ACHN (cell line): ENCODE results near the gene ARMC7.
A peak's percentile ranks its signal among the peaks of the same experiment; 100 is the strongest.
"Not testable (repeated sequence)": the region's sequence is repeated elsewhere in the genome, so short reads cannot be mapped to it uniquely, and the experiment has no call there.

ENCODE experiments used
- DNase-seq: peaks from one replicate; pipeline ENCODE4 v3.0.0-alpha.2; 2015
- in situ Hi-C: cut with HindIII; loops from 2 replicates; pipeline ENCODE4 v1.10.0; 2017; ENCODE audit warnings: low sequenced_read_pairs, low pct_ligation_motif_present, low pct_unique_long_range_greater_than_20kb

Gene ARMC7

DNA sequence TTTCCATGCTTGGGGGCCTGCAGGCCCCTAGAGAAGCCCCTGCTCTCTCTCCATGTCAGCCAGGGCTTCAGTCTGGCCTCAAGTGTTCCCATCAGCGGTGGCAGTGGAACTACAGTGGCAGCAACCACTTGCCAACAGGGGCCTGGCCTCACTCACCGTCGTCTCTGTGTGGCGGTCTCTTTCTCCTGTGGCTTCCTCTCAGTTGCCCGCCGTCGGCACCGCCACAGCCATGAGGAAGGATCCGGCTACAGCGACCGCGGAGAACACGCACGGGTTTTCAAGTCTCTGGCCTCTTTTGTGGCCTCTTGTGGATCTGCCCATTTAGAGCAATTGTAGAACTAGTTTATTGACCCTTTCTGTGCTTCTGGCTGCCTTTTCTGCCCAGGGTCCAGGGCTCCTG is 8.5 kb downstream of the ARMC7 start:
- in situ Hi-C loops: no loop called here
- DNase-seq: no peak

DNA sequence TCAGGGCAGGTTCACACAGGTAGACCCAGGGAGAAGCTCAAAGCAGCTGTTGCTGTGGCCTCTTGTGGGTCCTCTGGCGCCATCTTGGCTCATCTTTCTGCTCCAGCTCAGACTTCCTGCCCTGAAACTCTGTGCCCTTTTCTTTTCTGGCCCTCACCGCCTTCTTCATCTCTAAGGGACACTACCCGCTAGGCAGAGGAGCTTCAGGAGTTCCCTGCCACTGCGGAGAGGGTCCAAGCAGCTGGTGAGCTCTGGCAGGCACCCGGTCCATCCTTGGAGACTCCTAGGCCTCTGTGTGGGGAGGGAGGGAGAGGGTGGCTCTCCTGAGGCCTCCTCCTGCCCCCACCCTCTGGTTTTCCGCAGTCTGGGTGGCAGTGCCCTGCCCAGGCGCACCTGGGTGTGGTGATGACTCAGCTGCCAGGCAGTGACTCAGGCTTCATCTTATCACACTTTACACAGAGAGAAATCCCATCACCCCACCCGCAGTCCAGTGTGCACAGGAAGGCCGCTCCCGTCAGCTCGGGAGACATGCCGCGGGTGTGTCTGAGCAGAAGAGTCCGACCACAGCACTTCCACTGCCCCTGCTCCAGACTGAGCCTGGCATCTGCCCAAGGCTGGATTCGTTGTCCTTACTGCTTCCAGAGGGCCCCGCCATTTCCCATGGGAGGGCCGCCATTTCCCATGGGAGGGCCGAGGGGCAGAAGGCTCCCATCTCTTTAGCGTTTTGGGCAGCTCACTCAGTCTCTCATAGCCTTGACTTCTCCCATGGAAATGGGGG is 14.5 kb downstream of the ARMC7 start:
- in situ Hi-C loops: loop anchor here (10.0 kb wide), 1 partner anchor 69 kb away; no protein-coding TSS in a partner anchor
- peak; percentile 99 for DNase-seq

DNA sequence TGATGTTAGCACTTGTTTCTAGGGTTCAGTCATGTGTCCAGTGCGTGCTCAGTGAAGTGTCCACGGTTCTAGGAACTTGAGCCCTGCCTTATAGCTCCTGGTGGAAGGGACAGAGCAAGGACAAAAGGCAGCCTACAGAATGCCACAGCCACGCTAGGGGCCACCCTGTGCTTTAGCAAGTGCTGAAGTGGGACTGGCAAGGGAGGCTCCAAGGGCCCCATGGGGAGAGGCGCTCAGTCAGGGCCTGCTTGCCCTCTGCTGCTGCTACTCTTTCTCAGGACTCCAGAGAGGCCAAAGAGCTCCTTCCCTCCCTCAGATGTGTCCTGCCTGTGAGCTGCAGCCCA is 15.0 kb downstream of the ARMC7 start:
- DNase-seq: peak; percentile 19
- in situ Hi-C loops: loop anchor here (10.0 kb wide), 1 partner anchor 70 kb away; no protein-coding TSS in a partner anchor

DNA sequence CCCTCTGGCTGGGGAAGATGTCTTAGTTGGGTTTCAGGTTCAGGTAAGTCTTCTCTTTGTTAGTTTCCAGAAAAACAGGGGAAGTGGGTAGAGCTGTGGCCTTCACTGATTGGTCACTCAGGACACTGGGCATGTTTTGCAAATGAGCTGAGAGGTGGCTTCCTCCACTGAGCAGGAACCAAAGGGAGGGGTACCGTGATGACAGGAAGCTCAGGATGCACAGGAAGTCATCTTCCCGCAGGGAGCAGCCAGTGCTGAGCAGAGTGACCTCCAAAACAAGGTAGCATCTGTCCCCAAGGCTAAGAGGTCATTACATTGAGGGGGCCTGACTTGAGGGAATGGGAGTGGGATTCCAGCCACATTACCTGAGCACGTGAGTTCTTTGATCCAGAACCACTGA is 16.2 kb downstream of the ARMC7 start:
- no peak for DNase-seq
- in situ Hi-C loops: loop anchor here (10.0 kb wide), 1 partner anchor 71 kb away; no protein-coding TSS in a partner anchor

DNA sequence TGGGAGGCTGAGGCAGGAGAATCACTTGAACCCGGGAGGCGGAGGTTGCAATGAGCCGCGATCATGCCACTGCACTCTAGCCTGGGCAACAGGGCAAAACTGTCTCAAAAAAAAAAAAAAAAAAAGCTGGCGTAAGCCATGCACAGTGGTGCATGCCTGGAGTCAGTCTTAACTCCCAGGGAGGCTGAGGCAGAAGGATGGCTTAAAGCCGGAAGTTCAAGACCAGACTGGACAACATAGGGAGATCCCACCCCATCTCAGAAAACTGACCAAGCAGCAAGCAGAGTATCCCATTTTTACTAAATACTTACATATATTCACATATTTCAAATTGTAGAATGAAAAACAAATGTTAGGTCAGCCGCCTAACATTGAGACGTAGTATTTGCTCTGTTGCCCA is 17.2 kb downstream of the ARMC7 start:
- in situ Hi-C loops: loop anchor here (10.0 kb wide), 1 partner anchor 72 kb away; no protein-coding TSS in a partner anchor
- DNase-seq: no peak

DNA sequence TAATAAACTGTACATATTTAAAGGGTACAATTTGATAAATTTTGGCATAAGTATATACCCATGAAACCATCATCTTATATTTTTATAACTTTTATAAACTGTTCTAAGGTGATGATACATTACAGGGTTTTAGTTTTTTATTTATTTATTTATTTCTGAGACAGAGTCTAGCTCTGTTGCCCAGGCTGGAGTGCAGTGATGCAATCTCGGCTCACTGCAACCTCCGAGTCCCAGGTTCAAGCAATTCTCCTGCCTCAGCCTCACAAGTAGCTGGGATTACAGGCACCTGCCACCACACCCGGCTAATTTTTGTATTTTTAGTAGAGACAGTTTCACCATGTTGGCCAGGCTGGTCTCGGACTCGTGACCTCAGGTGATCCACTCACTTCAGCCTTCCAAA is 18.2 kb downstream of the ARMC7 start:
- in situ Hi-C loops: loop anchor here (10.0 kb wide), 1 partner anchor 73 kb away; no protein-coding TSS in a partner anchor
- not testable (repeated sequence) for DNase-seq

DNA sequence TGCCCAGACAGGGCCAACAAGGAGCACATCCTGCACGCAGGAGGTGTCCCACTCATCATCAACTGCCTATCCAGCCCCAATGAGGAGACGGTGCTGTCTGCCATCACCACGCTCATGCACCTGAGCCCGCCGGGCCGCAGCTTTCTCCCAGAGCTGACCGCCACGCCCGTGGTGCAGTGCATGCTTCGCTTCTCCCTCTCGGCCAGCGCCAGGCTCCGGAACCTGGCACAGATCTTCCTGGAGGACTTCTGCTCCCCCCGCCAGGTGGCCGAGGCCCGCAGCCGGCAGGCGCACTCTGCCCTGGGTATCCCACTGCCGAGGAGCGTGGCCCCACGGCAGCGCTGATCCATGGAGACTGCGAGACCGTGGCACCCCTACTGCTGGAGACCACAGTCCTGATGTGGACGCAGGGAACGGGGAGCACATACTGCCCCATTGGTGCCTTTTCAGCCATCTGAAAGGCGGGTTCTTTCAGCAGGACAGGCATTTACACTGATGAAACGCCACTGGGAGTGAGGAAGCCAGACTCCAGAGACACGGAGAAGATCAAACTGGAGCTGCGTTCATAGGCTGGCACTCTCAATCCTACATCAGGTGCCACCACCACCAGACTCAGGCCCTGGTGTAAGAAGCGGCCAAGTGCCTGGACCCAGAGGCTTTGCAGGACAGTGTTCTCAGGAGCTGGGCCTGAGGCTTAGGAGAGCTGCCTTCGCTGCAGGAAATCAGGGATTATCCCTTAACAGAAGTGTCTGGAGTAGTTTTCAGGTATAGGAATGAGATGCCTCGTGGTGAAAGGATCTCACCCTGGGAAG is 19.1 kb downstream of the ARMC7 start:
- in situ Hi-C loops: loop anchor here (10.0 kb wide), 1 partner anchor 74 kb away; no protein-coding TSS in a partner anchor
- DNase-seq: no peak

DNA sequence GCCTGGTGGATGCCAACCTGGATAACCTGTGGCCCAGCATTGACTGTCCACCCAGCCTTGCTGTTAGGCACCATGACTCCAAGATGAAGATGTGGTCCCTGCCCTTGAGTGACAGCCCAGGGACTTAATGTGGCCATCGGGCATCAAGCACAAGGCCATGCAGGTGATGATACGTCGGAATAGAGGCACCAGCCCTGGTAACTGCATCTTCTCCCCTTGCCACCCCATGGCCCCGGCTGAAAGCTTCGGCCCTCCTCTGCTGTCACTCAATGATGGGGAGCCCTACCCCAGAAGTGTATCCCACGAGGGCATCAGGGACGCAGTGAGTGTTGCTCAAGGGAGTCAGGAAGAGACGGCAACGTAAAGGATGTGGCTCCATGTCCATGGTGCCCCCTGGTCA is 19.8 kb downstream of the ARMC7 start:
- DNase-seq: no peak
- in situ Hi-C loops: loop anchor here (10.0 kb wide), 1 partner anchor 75 kb away; no protein-coding TSS in a partner anchor

DNA sequence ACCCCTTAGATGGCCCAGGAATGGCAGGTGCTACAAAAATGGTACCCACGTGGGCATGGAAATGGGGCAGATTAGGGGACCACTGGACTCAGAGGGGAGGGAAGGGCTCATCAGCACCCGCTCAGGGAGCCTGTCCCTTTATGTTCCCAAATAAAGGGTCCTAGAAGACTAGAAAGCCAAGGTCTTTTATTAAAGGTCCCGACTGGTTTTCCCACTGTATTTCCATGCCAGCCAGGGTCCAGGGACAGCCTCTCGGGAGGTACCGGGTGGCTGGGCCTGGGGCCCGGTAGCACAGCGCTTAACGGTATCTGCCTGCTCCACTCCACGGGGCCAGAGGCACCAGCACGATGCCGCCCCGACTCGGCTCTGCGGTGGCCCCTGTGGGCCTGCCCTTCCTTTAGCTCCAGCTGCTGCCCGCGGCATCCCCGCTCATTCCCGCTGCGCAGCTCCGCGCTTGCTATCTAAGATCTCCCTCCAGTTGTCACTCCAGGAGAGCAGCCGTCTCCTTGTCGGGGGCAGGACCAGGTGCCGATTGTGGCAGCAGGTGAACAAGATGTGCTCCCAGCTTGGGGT is 20.4 kb downstream of the ARMC7 start:
- in situ Hi-C loops: no loop called here
- no peak for DNase-seq

DNA sequence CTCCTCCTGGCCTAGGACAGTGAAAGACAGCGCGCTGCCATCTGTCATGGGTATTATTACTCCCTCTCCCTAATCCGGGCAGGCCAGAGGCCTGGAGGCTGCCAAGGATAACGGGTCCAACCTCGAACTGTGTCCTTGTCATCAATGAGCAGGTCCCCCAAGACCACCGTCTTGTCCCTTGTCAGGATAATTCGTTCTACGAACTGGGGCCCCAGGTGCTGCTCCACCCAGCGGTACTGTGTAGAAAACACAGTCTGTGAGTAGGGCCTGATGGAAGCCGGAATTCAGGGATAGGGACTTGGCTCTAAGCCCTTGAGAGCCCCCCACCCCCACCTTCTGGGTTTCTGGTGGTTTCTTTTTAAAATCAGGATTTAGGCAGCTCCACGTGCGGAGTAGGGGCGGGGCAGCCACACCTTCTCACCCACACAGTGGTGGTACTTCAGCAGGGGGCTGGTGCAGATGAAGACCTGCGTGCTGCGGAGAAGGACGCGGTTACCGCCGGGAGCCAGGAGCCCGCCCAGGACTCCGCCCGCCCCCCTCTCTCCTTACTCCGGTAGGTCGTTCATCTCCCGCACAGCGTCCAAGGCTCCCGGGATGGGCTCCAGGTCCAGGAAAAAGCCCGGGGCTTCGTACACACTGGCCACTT is 21.0 kb downstream of the ARMC7 start:
- in situ Hi-C loops: no loop called here
- DNase-seq: peak; percentile 79

DNA sequence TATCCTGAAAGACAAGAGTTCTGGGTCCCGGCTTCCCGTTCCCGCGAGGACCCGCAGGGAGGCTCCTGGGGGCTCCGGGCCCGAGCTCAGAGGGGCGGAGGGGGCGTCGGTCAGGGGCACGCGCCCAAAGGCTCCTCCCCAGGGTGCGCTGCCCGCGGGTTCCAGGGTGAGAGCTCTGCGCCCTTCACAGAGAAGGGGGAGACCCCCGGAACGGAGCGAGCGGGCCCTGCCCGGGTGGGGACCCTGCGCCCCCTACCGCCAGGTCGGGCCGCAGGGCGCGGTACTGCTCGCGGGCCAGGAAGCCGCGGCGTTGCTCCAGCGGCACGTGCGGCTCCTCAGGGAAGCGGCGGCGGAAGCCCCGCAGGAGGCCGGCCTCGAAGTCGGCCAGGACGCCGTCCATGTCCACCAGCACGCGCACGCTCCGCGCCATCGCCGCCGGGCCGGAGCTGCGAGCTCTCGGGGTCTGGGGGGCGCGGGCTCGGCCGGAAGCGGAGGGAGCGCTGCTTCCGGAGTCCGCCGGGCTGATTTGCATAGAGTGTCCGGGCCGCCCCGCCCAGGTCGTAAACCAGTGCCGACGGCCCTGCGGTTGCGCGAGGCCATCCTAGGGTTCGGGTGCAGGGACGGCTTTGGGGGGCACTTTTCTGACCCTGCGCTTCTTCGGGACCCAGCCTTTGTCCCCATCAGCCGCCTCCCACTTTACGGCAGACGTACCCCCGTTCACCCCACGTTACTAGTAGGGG is 21.7 kb downstream of the ARMC7 start, which contains the start of gene NT5C:
TSS of gene NT5C (minus strand) at position 465 of the 740 bp plus-strand sequence. CDS start at position 430, 35 bp downstream.
- peak; percentile 84 for DNase-seq
- in situ Hi-C loops: no loop called here

DNA sequence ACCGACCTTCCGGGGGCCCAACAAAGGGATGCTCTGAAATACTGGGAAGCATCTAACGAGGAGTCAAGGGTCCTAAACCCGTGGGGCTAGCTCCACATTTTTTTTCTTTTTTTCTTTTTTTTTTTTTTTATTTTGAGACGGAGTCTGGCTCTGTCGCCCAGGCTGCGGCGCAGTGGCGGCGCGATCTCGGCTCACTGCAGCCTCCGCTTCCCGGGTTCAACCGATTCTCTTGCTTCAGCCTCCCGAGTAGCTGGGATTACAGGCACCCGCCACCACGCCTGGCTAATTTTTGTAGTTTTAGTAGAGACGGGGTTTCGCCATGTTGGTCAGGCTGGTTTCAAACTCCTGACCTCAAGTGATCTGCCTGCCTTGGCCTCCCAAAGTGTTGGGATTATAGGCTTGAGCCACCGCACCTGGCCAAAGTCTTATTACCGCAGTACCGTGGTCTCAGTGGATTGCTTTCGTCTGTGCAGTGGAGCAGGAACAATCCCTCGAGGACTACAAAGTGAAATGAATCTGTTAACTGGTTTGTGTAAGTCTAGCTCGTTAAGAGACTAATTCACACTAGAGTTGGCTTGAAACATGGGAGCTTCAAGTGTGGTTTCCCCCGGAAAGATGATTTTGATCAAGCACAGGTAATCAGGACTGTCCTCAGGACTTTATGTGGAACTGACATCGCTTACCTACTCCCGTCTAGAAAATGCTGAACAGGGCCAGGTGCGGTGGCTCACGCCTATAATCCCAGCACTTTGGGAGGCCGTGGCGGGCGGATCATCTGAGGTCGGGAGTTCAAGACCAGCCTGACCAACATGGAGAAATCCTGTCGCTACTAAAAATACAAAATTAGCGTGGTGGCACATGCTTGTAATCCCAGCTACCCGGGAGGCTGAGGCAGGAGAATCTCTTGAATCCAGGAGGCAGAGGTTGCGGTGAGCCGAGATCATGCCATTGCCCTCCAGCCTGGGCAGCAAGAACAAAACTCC is 22.5 kb downstream of the ARMC7 start:
- in situ Hi-C loops, DNase-seq: not testable (repeated sequence)

DNA sequence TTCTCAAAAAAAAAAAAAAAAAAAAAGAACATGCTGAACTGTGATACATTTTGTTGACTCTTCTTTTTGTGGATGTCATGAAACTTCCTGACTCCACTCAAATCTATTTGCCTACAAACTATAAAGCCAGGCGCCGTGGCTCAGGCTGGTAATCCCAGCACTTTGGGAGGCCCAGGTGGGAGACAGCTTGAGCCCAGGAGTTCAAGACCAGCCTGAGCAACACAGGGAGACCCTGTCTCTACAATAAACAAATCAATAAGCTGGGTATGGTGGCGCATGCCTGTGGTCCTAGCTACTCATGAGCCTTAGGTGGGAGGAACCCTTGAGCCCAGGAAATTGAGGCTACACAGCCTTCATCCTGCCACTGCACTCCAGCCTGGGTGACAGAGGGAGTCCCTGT is 23.2 kb downstream of the ARMC7 start:
- in situ Hi-C loops: no loop called here
- DNase-seq: no peak

DNA sequence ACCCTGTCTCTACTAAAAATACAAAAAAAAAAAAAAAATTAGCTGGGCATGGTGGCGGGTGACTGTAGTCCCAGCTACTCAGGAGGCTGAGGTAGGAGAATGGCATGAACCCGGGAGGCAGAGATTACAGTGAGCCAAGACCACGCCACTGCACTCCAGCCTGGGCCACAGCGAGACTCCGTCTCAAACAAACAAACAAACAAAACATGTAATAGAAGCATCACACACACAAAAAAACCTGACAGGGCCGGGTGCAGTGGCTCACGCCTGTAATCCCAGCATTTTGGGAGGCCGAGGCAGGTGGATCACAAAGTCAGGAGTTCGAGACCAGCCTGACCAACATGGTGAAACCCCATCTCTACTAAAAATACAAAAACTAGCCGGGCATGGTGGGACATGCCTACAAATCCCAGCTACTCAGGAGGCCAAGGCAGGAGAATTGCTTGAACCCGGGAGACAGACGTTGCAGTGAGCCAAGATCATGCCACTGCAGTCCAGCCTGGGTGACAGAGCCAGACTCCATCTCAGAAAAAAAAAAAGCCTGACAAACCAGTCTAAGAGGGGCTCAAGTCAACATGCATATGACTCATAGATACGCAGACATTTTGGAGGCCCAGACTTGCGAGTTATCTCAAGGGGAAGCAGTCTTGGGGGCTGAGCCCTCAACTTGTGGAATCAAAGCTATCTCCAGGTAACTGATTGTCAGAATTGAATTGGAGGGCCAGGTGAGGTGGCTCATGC is 24.0 kb downstream of the ARMC7 start:
- in situ Hi-C loops, DNase-seq: not testable (repeated sequence)

DNA sequence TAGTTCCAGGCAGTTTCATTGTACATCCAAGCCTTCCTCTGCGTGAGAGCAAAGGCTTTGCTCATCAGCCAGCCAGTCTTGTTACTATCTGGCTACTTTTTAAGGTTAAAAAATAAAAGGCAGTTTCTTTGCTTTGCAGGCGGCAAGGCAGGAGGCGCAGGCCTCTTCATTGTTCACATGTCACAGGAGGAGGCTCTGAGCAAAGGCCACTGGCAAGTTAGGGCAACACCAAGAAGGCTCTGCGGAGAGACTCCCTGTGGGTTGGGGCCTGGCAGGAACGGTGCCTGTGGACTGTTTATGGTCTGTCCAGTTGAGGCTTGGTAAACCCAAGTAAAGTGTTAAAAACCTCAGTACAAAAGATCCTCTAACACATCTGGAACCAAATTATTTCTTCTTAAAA is 25.7 kb downstream of the ARMC7 start:
- in situ Hi-C loops: no loop called here

DNA sequence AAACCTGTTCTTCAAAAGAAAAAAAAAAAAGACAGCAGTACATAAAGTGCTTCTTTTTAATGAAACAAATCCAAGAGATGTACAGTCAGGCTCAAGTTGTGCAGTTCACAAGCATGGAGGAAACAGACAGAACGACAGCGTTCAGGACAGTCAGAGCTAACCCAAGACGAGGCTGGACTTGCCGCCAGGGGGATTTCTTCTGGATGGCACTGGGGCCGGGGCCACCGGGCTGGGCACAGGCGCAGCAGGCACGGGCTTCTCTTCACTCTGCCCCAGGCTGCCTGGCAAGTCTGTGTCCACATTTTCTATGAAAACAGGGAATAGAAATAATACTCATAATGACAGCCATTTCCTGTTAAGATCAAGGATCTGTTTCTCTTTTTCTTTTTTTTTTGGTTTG is 26.2 kb downstream of the ARMC7 start:
- DNase-seq: no peak
- in situ Hi-C loops: no loop called here

More for the DNA sequence above, 25.7 kb downstream of the ARMC7 start:
- no peak for DNase-seq
